ENCODE data around the gene MTIF3.

GRCh38 chr13:27472941-27473340 is 22.6 kb upstream of the MTIF3 start:
- TF ChIP-seq EP300 (IDR thresholded peaks at IDR 0.05) (no peak), CTCF (IDR thresholded peaks at IDR 0.05) (no peak)

All from ovary (tissue), 3 donors.